Measurements from ENCODE around the gene STAM2. TPM values are rescaled to one million over a fixed set of nuclear protein-coding genes. Genes with fewer than 3 reads are reported as not detected.

Gene STAM2
- total and polyA plus RNA-seq, 2 of the 13 experiments (the other 11 are each of a cell fraction or from before 2014, with no cell fraction given), result 14.7 to 24.1 TPM

- TF ChIP-seq KDM5A (IDR thresholded peaks at IDR 0.05; ENCODE audit: borderline replicate concordance, low read length) (no peak), KLF13 (CRISPR knock-in tag; IDR thresholded peaks at IDR 0.05) (no peak)
Observed at GRCh38 chr2:152221839-152222238, 46.3 kb upstream of the STAM2 start (continued).

GRCh38 chr2:152219077-152219828 is 43.7 kb upstream of the STAM2 start:
- Histone ChIP-seq H3K36me3 (replicated peaks in 1 of 2; ENCODE audit: control insufficient read depth in 1 of 2, insufficient read depth in 2 of 2, low read length in 2 of 2) (no peaks in the 10 kb centered on the region), H3K27ac (ENCODE audit: extremely low read length, insufficient read depth, low read length) (no peak overlapping the region), H3K9me3 (ENCODE audit: low read length) (no peaks in the 10 kb centered on the region), H3K79me2 (ENCODE audit: insufficient read depth, low read length) (no peaks in the 10 kb centered on the region), H3K4me3 (replicated peaks in 1 of 3; ENCODE audit: insufficient read depth in 1 of 3, low read depth in 2 of 3, low read length in 3 of 3) (no peak overlapping the region), H3K4me2 (ENCODE audit: low read depth, low read length) (no peak overlapping the region), H4K20me1 (ENCODE audit: insufficient read depth, low read length) (no peaks in the 10 kb centered on the region), H3K4me1 (ENCODE audit: insufficient read depth, low read length) (peaks cover 17% of the 10 kb centered on the region), H3K27me3 (ENCODE audit: control insufficient read depth in 1 of 2, insufficient read depth in 2 of 2, low read length in 2 of 2) (peaks cover 0 to 1% of the 10 kb centered on the region in 2 experiments; a peak in 1 of 5 replicates), H2AFZ (ENCODE audit: low read length) (no peak overlapping the region), H3K9ac (ENCODE audit: insufficient read depth, low read depth, low read length) (no peak overlapping the region)
- TF ChIP-seq MAFG (CRISPR knock-in tag; IDR thresholded peaks at IDR 0.05) (no peak), PRDM15 (CRISPR knock-in tag; IDR thresholded peaks at IDR 0.05) (no peak), RAD21 (CRISPR knock-in tag; IDR thresholded peaks at IDR 0.05) (no peak), ZNF879 (CRISPR knock-in tag; IDR thresholded peaks at IDR 0.05) (no peak), ZBTB10 (CRISPR knock-in tag; IDR thresholded peaks at IDR 0.05; ENCODE audit: borderline replicate concordance) (no peak), ATF2 (CRISPR knock-in tag; IDR thresholded peaks at IDR 0.05) (no peak), PHF5A (CRISPR knock-in tag; IDR thresholded peaks at IDR 0.05; ENCODE audit: low read depth, unreplicated experiment) (no peak), ZNF256 (CRISPR knock-in tag; conservative IDR thresholded peaks at IDR 0.05) (no peak), NFIC (IDR thresholded peaks at IDR 0.05; ENCODE audit: low read length) (no peak)
- ATAC-seq (no peak), FAIRE-seq (no peak), DNase-seq (ENCODE audit: low spot score) (no peak)
- 8% methylated on average over 4 of the region's 4 CpGs for WGBS (ENCODE audit: low lambda C conversion rate)
- POLR2A ChIA-PET, result no interaction called here
- in situ Hi-C loops (cut with HindIII; ENCODE audit: extremely low pct_ligation_motif_present, low pct_unique_long_range_greater_than_20kb) (no loop called here), intact Hi-C loops (cut with micrococcal nuclease; ENCODE audit: unreplicated experiment) (no loop called here)
- CTCF ChIA-PET (ENCODE audit: low intra/inter-chr PET ratio, low total read pairs), result no interaction called here
- BruUV-seq (replicated peaks), result no TSS peak
